Measurements from ENCODE around the gene TTLL7. TPM values are rescaled to one million over a fixed set of nuclear protein-coding genes. Genes with fewer than 3 reads are reported as not detected.

TTLL7 gene
- total RNA-seq, 1 experiment from 2014 or later: 7.9 TPM

DNA sequence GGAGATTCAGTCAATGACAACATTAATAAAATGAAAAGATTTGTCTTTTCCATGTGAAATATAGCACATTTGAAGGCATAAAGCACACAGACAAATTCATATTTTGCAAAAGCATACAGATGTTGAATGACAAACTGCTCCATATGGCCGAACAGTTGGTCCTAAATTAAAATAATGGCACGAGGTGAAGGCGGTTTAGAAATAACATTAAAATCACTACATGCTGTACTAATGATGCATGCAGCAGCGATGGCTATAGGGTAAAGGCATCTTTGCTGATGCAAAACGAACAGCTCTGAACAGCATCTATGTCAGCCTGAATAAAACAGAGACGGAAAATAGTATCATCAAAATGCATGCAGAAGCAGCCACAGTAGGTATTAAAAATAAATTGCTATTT is 102.6 kb downstream of the TTLL7 start:
- Mint-ChIP-seq H3K4me3 (no peak overlapping the region), H3K27ac (no peak overlapping the region), H3K4me1 (0 out of 2 replicates have a peak, but pooled peaks cover 3% of the 10 kb centered on the region), H3K36me3 (no peaks in the 10 kb centered on the region), H3K27me3 (ENCODE audit: low read depth) (no peaks in the 10 kb centered on the region), H3K9me3 (no peaks in the 10 kb centered on the region)
- TF ChIP-seq ESRRA (CRISPR knock-in tag; IDR thresholded peaks at IDR 0.05; ENCODE audit: borderline replicate concordance): no peak
- no peak for TF ChIP-seq ZNF263 (CRISPR knock-in tag; IDR thresholded peaks at IDR 0.05; ENCODE audit: low read depth)
- TF ChIP-seq MXD4 (CRISPR knock-in tag; IDR thresholded peaks at IDR 0.05; ENCODE audit: borderline replicate concordance): no peak
- TF ChIP-seq, protein P1, sequence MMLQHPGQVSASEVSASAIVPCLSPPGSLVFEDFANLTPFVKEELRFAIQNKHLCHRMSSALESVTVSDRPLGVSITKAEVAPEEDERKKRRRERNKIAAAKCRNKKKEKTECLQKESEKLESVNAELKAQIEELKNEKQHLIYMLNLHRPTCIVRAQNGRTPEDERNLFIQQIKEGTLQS (CRISPR knock-in tag; conservative IDR thresholded peaks at IDR 0.05): no peak
- TF ChIP-seq PRRX2 (CRISPR knock-in tag; IDR thresholded peaks at IDR 0.05): no peak
- no peak for TF ChIP-seq JUN (CRISPR knock-in tag; IDR thresholded peaks at IDR 0.05)
- TF ChIP-seq, protein P2, sequence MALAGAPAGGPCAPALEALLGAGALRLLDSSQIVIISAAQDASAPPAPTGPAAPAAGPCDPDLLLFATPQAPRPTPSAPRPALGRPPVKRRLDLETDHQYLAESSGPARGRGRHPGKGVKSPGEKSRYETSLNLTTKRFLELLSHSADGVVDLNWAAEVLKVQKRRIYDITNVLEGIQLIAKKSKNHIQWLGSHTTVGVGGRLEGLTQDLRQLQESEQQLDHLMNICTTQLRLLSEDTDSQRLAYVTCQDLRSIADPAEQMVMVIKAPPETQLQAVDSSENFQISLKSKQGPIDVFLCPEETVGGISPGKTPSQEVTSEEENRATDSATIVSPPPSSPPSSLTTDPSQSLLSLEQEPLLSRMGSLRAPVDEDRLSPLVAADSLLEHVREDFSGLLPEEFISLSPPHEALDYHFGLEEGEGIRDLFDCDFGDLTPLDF (CRISPR knock-in tag; IDR thresholded peaks at IDR 0.05): no peak
- TF ChIP-seq NR2C2 (CRISPR knock-in tag; IDR thresholded peaks at IDR 0.05): no peak
- no peak for TF ChIP-seq NFYB (CRISPR knock-in tag; conservative IDR thresholded peaks at IDR 0.05; ENCODE audit: low read depth)
- no peak for TF ChIP-seq RELA (CRISPR knock-in tag; IDR thresholded peaks at IDR 0.05; ENCODE audit: borderline replicate concordance)
- TF ChIP-seq, protein P3, sequence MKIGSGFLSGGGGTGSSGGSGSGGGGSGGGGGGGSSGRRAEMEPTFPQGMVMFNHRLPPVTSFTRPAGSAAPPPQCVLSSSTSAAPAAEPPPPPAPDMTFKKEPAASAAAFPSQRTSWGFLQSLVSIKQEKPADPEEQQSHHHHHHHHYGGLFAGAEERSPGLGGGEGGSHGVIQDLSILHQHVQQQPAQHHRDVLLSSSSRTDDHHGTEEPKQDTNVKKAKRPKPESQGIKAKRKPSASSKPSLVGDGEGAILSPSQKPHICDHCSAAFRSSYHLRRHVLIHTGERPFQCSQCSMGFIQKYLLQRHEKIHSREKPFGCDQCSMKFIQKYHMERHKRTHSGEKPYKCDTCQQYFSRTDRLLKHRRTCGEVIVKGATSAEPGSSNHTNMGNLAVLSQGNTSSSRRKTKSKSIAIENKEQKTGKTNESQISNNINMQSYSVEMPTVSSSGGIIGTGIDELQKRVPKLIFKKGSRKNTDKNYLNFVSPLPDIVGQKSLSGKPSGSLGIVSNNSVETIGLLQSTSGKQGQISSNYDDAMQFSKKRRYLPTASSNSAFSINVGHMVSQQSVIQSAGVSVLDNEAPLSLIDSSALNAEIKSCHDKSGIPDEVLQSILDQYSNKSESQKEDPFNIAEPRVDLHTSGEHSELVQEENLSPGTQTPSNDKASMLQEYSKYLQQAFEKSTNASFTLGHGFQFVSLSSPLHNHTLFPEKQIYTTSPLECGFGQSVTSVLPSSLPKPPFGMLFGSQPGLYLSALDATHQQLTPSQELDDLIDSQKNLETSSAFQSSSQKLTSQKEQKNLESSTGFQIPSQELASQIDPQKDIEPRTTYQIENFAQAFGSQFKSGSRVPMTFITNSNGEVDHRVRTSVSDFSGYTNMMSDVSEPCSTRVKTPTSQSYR (CRISPR knock-in tag; IDR thresholded peaks at IDR 0.05): no peak
- no peak for TF ChIP-seq KAT7 (CRISPR knock-in tag; IDR thresholded peaks at IDR 0.05; ENCODE audit: borderline replicate concordance)
- no peak for TF ChIP-seq ZNF219 (CRISPR knock-in tag; IDR thresholded peaks at IDR 0.05; ENCODE audit: borderline replicate concordance)
- no peak for TF ChIP-seq NR3C1 (CRISPR knock-in tag; conservative IDR thresholded peaks at IDR 0.05; ENCODE audit: low read depth)
- TF ChIP-seq, protein P4, sequence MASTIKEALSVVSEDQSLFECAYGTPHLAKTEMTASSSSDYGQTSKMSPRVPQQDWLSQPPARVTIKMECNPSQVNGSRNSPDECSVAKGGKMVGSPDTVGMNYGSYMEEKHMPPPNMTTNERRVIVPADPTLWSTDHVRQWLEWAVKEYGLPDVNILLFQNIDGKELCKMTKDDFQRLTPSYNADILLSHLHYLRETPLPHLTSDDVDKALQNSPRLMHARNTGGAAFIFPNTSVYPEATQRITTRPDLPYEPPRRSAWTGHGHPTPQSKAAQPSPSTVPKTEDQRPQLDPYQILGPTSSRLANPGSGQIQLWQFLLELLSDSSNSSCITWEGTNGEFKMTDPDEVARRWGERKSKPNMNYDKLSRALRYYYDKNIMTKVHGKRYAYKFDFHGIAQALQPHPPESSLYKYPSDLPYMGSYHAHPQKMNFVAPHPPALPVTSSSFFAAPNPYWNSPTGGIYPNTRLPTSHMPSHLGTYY (CRISPR knock-in tag; IDR thresholded peaks at IDR 0.05): no peak
- TF ChIP-seq GABPB1 (CRISPR knock-in tag; IDR thresholded peaks at IDR 0.05): no peak
- TF ChIP-seq, protein P5, sequence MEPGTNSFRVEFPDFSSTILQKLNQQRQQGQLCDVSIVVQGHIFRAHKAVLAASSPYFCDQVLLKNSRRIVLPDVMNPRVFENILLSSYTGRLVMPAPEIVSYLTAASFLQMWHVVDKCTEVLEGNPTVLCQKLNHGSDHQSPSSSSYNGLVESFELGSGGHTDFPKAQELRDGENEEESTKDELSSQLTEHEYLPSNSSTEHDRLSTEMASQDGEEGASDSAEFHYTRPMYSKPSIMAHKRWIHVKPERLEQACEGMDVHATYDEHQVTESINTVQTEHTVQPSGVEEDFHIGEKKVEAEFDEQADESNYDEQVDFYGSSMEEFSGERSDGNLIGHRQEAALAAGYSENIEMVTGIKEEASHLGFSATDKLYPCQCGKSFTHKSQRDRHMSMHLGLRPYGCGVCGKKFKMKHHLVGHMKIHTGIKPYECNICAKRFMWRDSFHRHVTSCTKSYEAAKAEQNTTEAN (CRISPR knock-in tag; IDR thresholded peaks at IDR 0.05): no peak
- no peak for TF ChIP-seq NFATC4 (CRISPR knock-in tag; IDR thresholded peaks at IDR 0.05)
- TF ChIP-seq TEAD1 (CRISPR knock-in tag; IDR thresholded peaks at IDR 0.05): no peak
- TF ChIP-seq ELF4 (CRISPR knock-in tag; IDR thresholded peaks at IDR 0.05; ENCODE audit: low read depth): no peak
- CTCF ChIA-PET: no interaction called here
- ATAC-seq (no peak), DNase-seq (ENCODE audit: low spot score) (no peak)
- POLR2A ChIA-PET: no interaction called here

DNA sequence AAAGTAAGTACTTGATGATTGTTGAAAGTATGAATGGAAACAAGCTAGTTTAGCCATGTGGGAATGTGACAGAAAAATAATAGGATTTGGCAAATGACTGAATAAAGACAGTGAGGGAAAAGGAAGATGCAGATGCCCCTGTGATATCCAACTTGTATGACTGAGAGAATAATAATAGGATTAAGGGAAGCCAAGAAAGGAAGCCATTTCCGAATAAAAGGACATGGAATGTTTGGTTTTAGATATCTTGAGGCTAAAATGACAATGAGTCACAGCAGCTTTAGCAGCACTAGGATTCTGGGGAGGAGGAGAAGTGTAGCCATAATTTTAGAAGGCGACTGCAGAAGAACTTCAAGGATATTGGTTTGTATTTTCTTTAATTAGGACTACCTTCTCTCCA is 109.2 kb downstream of the TTLL7 start:
- peaks cover 12% of the 10 kb centered on the region for H3K9me3 Mint-ChIP-seq
- ChIA-PET CTCF (no interaction called here), POLR2A (no interaction called here)
- ATAC-seq (no peak), DNase-seq (ENCODE audit: low spot score) (no peak)
- peaks cover 4% of the 10 kb centered on the region for H3K4me1 Mint-ChIP-seq
- peaks cover 7% of the 10 kb centered on the region for H3K36me3 Mint-ChIP-seq
- H3K4me3 Mint-ChIP-seq: no peak overlapping the region
- H3K27ac Mint-ChIP-seq: no peak overlapping the region
- no peaks in the 10 kb centered on the region for H3K27me3 Mint-ChIP-seq (ENCODE audit: low read depth)
- TF ChIP-seq FOXK1 (CRISPR knock-in tag; IDR thresholded peaks at IDR 0.05) (no peak), ZNF396 (CRISPR knock-in tag; IDR thresholded peaks at IDR 0.05; ENCODE audit: borderline replicate concordance) (no peak), GRHL2 (CRISPR knock-in tag; IDR thresholded peaks at IDR 0.05; ENCODE audit: insufficient replicate concordance, severe bottlenecking) (no peak), EMX1 (CRISPR knock-in tag; IDR thresholded peaks at IDR 0.05) (no peak), RORB (CRISPR knock-in tag; IDR thresholded peaks at IDR 0.05) (no peak), NR1H2 (CRISPR knock-in tag; IDR thresholded peaks at IDR 0.05) (no peak), ATF1 (CRISPR knock-in tag; IDR thresholded peaks at IDR 0.05) (no peak)
- TF ChIP-seq, protein P6, sequence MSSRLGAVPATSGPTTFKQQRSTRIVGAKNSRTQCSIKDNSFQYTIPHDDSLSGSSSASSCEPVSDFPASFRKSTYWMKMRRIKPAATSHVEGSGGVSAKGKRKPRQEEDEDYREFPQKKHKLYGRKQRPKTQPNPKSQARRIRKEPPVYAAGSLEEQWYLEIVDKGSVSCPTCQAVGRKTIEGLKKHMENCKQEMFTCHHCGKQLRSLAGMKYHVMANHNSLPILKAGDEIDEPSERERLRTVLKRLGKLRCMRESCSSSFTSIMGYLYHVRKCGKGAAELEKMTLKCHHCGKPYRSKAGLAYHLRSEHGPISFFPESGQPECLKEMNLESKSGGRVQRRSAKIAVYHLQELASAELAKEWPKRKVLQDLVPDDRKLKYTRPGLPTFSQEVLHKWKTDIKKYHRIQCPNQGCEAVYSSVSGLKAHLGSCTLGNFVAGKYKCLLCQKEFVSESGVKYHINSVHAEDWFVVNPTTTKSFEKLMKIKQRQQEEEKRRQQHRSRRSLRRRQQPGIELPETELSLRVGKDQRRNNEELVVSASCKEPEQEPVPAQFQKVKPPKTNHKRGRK (CRISPR knock-in tag; IDR thresholded peaks at IDR 0.05; ENCODE audit: borderline replicate concordance): no peak

Data from WTC11 (cell line).